Mucosa of gallbladder (tissue), 1 donor: ENCODE results near the gene DDAH2. TPM values are rescaled to one million over a fixed set of nuclear protein-coding genes. Genes with fewer than 3 reads are reported as not detected.
A peak's percentile ranks its signal among the peaks of the same experiment; 100 is the strongest.

Experiments
- DNase-seq: peaks from one replicate; pipeline ENCODE4 v3.0.0-alpha.2; 2020; ENCODE audit warnings: low spot score
- total RNA-seq: library from RNA; stranded (reverse); gene quantifications from one replicate; pipeline ENCODE4 v1.2.1, GENCODE V29; 2021
- donor health status: DM: no; HTN: no; CAD: no.

The DDAH2 gene
- total RNA-seq, 1 donor from 2014 or later: 130 TPM

DNA sequence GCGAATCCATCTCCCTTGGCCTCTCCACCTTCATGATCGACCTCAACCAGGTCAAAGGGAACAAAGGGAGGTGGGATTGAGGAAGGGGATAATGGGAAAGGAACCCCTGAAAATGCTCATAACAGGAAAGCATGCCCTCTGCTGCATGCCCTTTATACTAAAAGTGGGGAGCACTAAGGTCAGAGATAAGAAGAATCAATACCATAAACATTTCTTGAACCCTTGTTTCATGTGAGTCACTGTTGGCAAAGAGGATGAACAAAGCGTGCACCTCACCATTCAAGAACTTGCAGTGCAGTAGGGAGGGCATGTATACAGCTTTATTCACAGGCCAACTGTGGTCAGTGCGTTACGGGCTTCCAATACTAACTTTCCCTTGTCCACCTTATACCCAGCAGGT, 31.7 kb upstream of the DDAH2 start:
- DNase-seq: no peak

DNA sequence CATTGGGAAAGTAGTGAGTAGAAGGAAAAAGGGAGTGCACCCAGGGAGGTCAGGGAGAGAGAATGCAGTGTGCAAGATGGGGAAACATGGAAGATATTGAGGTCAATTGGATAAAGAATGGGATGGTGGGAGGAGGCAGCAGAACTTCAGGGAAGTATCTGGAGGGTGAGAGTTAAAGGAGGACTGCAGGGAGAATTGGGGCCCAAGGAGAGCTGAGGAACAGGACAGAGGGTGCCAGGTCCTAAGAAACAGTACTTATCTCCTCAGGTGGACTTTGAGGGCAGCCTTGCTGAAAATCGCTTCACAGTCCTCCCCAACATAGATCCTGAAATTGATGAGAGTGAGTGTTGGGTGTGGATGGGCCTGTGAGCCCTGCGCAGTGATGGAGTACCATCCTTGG, 29.2 kb upstream of the DDAH2 start:
- no peak for DNase-seq

DNA sequence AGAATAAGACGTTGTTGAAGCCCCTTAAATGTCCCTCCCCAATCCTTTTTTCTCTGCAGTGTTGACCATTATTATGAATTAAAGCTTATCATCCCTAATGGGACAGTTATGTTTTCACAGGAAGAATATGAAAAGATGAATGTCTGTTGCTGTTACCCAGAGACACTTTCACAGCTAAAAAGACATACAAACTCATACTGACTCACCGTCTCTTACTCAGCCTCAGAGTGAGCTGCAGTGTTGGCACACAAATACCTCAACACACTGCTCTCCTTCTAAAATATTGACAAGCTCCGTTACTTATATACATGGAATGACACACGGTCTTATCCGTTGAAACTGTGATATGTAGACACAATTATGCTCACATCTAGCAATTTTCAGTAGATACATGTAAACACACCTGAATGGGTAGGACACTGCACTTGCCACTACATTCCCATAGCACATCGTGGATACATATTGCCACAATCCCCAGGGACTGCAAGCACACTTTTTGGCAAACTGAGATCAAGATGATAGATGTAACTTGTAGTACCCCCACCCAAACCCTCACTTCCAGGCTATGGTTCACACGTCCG, 23.7 kb upstream of the DDAH2 start:
- DNase-seq: no peak

DNA sequence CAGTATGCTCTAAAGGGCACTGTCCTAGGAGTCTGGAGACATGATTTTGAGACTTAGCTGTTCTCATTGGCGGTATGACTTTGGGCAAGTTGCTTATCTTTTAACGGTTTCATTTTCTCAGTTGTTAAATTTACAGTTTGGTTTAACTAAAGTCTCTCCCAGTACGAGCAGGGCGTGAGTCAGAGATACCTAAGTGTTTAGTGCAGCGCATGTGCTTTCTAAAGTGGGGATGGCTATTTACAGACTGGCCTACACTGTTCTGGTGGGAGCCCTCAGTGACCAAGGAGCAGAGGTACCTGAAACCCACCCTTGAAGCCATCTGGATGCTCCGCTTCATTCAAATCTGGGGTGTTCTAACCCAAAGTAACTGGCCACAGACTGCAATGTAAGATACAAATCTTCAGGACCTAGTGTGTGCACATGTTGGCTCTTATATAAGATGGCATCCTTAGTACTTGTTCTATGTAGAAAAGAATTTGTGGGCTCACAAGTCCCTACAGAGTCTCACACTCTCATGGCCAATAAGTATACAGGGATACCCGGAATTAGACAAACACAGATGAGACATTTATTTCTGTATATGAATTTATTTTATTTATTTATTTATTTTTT, 21.4 kb upstream of the DDAH2 start:
- no peak for DNase-seq

DNA sequence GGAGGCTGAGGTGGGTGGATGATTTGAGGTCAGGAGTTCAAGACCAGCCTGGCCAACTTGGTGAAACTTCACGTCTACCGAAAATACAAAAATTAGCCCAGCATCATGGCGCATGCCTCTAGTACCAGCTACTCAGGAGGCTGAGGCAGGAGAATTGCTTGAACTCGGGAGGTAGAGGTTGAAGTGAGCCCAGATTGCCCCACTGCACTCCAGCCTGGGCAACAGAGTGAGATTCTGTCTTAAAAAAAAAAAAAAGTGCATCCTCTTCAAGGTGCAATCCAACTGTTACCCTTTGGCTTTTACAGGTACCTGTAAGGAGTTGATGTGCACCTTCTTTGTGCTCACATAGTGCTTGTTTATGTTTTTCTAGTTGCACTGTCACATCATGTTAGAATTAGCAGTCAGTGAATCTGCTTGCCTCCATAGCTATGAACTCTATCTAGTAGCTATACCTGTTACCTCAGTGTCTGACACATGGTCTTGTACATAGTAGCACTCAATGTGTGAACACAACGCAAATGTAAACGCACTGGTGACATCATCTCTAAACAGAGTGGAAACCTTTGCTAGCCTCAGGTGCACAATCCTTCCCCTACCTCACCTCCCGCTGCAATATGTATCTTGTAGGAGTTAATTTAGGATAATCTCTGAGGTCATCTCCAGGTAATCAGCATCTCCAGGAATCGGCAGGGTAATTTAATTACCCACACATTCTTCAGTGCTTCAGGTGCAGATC, 20.4 kb upstream of the DDAH2 start:
- DNase-seq: no peak

DNA sequence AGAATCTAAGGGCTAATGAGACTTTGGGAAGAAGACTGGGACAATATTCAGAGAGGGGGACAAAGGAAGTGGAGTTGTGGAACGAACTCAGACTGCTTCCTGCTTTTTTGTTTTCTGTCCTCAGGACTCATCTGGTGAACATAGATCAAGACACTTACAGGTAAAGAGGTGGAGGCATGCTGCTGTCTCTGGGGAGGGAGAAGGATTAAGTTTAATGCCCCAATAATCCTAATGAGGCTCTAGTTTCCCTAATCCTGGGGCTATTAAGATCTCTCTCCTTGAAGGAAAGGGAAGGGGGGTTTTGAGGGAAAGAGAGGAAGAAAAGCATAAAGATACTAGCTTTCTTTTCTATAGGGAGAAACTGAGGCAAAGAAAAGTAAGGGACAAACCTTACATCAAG, 15.3 kb upstream of the DDAH2 start:
- DNase-seq: no peak

DNA sequence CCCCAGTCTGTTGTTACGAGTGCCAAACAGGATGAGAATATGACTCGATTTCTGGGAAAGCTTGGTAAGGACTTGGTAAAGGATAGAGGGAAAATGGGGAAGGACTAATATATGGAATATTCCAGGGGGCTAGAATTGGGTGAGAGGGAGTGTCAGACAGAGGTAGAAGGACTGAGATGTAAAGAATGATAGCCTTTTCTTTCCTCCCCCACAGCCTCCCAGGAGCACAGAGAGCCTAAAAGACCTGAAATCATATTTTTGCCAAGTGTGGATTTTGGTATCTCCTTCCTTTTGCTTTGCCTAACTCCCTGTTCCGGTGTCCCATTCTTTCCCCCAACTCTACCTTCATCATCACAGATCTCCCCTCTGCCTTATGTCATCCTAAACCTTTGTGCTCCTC, 13.8 kb upstream of the DDAH2 start:
- no peak for DNase-seq

DNA sequence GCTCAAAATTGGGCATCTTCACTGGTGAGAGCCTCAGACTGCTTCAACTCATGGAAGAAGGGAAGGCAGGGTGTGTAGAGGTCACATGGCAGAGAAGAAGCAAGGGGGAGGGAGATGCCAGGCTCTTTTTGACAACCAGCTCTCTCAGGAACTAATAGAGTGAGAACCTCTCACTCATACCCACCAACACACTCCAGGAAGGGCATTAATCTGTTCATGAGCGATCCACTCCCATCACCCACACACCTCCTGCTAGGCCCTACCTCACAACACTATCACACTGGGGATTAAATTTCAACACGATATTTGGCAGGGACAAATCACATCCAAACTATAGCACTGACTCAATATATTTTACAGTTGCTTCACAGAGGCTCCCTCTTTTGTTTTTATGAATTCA, 12.7 kb upstream of the DDAH2 start:
- DNase-seq: no peak

DNA sequence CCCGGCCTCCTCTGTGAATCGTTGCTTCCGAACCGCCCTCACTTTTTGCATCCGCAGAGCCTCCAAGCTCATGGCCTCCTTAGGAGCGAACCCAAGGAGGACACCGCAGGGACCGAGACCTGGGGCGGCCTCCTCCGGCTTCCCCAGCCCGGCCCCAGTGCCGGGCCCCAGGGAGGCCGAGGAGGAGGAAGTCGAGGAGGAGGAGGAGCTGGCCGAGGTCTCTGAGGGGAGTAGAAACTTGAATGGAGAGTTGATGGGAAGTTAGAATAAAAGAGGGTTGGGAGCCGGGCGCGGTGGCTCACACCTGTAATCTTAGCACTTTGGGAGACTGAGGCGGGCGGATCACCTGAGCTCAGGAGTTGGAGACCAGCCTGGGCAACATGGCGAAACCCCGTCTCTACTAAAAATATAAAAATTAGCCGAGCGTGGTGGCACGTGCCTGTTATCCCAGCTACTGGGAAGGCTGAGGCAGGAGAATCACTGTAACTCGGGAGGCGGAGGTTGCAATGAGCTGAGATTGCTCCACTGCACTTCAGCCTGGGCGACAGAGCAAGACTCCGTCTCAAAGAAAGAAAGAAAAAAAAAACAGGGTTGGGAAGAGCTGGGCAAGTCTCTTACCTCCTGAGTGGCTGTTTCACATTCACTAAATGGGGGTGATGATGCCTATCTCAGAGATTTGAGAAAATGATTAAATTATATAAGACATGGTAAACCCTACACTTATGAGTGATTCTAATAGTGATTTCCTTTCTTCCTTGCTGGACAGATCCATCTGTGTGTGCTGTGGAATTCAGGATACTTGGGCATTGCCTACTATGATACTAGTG, 11.5 kb upstream of the DDAH2 start:
- no peak for DNase-seq

DNA sequence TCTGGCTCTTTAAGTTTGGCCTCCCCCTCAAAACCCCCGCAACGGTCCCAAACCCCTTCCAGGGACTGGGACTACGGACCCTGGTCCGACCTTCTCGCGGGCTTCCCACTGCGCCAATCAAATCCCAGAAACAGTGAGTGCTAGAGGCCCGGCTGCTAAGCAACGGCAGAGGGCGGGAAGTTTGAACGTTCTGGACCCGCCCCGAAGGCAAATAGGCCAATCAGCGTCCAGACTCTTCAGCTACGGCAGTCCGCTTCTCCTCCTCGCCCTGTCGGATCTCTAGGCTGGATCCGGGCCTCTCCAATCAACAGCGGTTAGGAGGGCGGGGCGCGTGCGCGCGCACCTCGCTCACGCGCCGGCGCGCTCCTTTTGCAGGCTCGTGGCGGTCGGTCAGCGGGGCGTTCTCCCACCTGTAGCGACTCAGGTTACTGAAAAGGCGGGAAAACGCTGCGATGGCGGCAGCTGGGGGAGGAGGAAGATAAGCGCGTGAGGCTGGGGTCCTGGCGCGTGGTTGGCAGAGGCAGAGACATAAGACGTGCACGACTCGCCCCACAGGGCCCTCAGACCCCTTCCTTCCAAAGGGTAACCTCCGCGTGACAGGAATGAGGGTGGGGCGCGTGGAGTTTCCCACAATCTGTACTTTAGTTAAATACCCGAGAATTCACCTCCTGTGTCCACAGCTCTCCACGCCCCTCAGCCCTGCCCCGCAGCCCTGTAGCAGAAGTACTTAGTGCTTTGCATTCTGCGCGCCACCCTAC, 10.7 kb upstream of the DDAH2 start, which contains the start of gene MSH5:
MSH5 (plus strand) TSS at position 367 of the 758 bp plus-strand sequence. CDS start 462 bp downstream, outside the sequence.
- DNase-seq: peak; percentile 99

DNA sequence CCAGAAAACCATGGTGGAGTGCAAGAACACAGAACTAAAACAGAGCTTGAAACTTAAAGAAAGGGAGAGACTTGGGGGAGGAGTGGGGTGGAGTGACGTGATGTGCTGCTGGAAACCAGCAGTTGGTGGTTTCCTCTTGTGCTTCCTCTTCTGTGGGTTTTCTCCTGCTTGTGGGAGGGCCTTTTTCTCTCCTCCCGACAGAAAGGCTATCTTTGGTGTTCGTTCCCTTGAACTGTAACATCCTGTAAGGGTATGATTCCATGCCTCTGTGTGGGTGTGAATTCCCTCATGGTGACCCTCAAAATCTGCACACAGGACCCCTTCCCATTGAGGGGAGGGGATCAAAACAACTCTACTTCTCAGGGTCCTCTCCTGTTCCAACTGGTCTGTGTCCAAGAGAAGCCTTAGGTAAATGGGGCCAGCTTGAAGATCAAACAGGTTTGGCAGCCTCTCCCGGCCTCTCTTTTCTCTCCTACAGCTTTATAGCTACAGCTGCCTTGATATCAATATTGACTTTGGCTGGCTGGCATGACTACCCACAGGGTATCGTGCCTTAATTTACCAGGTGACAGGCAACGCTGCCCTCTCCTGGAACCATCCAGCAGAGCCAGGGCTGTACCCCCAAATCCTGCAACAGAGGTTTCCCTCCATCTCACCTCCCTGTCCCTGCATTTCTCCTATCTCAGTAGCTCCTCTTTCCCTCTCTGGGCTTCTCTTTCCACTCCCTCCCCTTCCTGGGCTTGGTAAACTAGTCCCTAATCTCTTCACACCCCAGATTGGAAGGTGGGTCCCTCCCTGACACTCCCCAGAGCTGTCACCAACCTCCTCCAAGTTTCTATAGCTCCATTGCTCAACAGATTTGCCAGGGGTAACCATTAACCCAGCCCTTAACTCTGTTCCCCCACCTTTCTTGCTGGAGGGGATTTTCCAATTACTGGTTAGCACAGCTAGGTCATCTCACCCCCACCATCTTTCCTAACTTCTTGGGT, 9.2 kb upstream of the DDAH2 start:
- peak; percentile 82 for DNase-seq

DNA sequence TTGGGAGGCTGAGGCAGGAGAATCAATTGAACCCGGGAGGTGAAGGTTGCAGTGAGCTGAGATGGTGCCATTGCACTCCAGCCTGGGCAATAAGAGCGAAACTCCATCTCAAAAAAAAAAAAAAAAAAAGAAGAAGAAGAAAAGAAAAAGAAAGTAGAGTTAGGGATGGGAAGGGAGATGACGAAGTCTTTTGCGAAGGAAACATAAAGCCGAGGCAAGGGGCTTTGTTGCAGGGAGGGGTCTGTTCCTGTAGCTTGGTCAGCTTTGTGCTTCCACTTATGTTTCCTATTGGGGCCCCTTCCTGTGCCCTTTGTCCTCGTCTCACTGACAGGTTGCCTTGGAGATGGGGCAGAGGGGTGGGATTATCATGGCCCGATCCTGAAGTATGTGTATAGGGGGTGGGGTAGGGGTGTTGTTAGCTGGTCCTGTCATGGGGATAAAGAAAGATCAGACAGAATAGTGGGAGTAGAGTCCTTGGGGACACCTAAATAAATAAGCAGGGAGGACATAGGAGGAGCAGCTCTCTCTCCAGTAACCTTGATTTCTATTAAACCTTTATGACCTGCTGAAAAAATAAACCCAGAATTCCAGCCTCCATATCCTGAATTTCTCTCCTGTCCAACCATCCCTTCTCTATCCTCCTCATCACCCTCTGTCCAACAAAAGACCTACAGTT, 8.4 kb upstream of the DDAH2 start:
- DNase-seq: no peak

DNA sequence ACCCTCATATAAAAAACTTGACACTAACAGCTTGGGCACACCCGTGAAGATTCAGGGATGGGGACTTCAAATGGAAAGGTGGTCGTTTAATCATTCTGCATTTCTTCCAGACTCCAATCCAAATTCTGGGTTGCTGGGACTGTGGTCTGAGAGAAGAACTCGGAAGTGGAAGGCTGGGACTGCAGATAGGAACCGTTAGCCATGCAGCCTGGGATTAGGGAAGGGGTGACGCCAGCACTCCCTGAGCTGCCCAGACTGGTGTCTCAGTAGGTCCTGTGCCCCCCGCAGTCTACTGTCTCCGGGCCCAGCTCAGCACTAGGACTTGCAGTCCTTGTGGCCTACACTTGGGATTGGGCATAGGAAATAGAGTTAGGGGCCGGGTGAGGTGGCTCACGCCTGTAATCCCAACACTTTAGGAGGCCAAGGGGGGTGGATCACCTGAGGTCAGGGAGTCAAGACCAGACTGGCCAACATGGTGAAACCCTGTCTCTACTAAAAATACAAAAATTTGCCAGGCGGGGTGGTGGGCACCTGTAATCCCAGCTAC, 7.7 kb upstream of the DDAH2 start:
- DNase-seq: no peak

DNA sequence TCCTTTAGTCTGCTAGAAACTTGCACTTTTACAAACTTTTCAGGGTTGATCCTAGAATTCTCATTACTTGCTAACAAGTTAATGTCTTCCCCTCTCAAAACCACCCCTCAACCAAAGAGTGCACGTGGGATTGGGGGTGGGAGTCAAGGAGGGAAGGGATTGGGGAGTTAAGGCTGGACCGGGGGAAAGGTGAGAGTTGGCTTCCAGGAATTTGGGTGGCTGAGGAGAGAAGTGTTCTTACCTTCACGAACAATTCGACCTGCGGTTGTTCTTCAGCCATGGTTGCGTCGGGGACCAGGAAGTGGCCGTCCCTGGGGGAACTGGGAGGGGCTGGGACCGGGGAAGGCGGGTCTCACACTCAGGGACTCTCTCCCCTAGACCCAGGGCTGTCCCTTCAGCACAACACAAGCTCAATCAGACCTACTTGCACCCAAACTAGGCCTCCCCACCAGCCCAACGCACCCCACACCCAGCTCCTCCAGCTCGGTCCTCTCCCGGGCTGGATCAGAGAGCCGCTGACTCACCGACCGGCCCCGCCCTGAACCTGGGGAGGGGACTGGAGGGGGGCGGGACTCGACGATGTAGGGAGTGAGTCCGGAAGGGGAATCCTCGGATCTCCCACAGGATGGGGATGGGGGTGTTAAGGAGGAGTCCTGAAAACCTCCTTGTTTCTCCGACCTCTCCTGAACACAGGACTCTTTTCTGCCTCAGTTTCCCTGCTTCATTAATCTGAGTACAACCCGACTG, 7.1 kb upstream of the DDAH2 start, which contains the start of gene CLIC1:
CLIC1 (minus strand) TSS at position 510 of the 747 bp plus-strand sequence; CDS start at position 280, 230 bp downstream.
- DNase-seq: peak; percentile 83

DNA sequence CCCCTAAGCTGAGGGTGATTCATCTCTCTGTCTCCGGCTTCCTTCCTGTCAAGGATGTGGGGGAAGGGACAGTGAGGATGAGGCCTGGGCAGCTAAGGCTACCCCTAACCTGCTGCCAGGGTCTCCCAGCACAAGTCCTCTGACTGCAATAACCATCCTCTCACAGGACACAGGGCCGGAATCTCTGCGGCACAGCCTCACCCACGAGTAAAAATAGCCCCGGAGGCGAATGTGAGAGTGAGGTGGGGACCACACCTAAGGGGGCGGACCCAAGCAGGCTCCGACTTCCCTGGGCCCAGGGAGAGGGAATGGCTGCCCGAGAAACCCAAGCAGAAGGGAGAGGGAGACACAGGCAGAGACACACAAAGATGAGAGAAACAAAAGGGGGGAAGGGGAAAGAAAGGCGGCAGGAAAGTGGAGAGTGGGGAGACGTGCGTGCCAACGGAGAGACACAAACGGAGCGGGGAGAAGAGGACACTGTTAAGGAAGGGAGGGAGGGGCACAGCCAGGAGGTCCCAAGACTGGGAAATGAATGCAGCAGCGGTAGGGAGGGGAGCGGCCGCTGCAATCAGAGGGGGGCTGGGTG, 5.8 kb upstream of the DDAH2 start:
- no peak for DNase-seq

DNA sequence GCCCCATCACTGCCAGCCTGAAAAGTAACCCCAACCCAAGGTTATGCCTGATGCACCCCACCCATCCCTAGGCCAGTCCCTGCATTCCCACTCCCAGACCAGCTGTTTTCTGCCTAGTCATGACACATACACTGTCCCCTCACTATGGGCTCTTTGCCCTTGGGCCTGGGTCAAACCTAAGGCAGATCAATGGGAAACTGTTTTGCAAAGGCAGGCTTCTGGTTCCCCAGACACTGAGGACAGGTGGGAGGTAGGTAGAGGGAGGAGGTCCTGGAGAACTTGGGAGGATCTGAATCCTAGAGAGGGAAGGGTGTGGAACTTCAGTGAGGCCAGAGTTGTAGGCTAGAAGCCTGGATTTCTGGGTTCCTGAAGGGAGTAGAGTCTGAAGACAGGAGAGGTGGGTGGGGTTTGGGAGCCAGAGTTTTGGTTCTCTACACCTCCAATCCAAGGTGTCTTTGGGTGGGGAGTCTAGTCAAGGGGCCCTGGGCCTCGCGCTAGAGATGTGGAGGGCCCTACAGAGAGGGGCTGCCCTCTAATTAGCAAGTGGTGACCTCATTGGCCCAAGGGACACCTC, 5.2 kb upstream of the DDAH2 start:
- DNase-seq: no peak

DNA sequence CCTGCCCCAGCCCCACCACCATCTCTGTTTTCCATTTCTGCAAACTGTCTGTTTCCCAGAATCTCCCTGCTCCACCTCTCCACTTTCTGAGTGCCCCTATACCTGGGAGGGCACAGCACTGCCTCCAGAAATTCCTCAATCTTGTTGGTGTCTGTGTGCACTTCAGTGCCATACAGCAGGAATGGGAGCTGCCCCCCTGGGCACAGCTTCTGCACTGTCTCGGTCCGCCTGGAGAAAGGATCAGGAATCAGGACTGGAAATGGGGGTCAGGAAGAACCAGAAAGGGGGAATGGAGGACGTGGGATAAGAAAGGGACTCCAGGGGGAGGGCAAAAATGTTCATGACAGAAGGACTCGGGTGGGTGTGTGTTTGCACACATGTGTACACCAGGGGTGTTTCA, 4.6 kb upstream of the DDAH2 start:
- DNase-seq: no peak

DNA sequence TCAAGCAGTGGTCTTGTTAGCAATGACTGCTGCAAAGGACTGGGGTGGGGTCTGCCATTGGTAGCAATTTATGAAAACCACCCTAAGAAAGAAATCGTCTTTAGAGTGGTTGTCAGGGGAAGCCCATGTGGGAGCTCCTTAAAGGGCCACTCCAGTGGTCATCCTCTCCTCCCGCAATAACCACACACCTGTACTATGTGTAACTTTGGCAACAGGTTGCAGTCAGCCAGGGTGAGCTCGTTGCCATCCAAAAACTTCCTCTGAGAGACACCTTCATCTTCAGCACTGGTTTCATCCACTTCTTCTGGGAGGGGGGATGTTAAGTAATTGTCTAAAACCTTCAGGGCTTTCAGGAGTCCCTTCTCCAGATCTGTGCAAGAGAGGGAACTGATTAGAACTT, 2.9 kb upstream of the DDAH2 start:
- no peak for DNase-seq
